H1 (cell line): ENCODE results near the gene TCEA2. TPM values are rescaled to one million over a fixed set of nuclear protein-coding genes. Genes with fewer than 3 reads are reported as not detected.

ENCODE experiments used
- CTCF ChIA-PET: fragments of 300-600 bp; sonication (Branson Sonifier 250); formaldehyde crosslinking; loops from one replicate; lab custom pipeline; 2021; ENCODE audit not compliant: partially characterized antibody; lab: Charles Lee
- POLR2A ChIA-PET: fragments of 300-600 bp; sonication (Branson Sonifier 250); formaldehyde crosslinking; loops from one replicate; lab custom pipeline; 2021; ENCODE audit warnings: inconsistent platforms; ENCODE audit not compliant: partially characterized antibody; lab: Charles Lee
- DNase-seq, 2 experiments: peaks; one replicate each; pipeline versions ENCODE4 v3.0.0 to v3.0.0-alpha.2; 2010 to 2022; ENCODE audit warnings: low spot score in 2 of 2, low read depth in 1 of 2, mixed read lengths in 1 of 2
- FAIRE-seq: peaks from 2 replicates; lab custom pipeline; 2011; peaks lifted over from hg19 to GRCh38; lab: Jason Lieb, UNC
- H2AFZ ChIP-seq: 2 replicates; pipeline ENCODE4 v1.8.1; 2012; ENCODE audit warnings: low read length, inconsistent platforms
- H2AK5ac ChIP-seq: 2 replicates; pipeline ENCODE4 v1.6.1; 2013; ENCODE audit warnings: low read depth, low read length
- H2BK120ac ChIP-seq: replicated peaks from 2 replicates; pipeline ENCODE3; 2013; ENCODE audit warnings: low read depth, low read length, inconsistent platforms
- H2BK12ac ChIP-seq: 2 replicates; pipeline ENCODE4 v1.6.1; 2013; ENCODE audit warnings: low read depth, low read length
- H2BK15ac ChIP-seq: 2 replicates; pipeline ENCODE4 v1.6.1; 2013; ENCODE audit warnings: low read length
- H2BK20ac ChIP-seq: 2 replicates; pipeline ENCODE4 v1.6.1; 2013; ENCODE audit warnings: low read length
- H2BK5ac ChIP-seq: 2 replicates; pipeline ENCODE4 v1.6.1; 2013; ENCODE audit warnings: low read depth, low read length
- H3K14ac ChIP-seq: 2 replicates; pipeline ENCODE4 v1.6.1; 2013; ENCODE audit warnings: inconsistent platforms; ENCODE audit not compliant: insufficient read length
- H3K18ac ChIP-seq: 2 replicates; pipeline ENCODE4 v1.6.1; 2013; ENCODE audit warnings: low read length; ENCODE audit errors: extremely low read depth
- H3K23ac ChIP-seq: 2 replicates; pipeline ENCODE4 v1.6.1; 2013; ENCODE audit warnings: inconsistent platforms; ENCODE audit not compliant: insufficient read length
- H3K23me2 ChIP-seq: 2 replicates; pipeline ENCODE4 v1.6.1; 2013; ENCODE audit warnings: low read depth, low read length
- H3K27ac ChIP-seq: 2 replicates; pipeline ENCODE4 v1.6.1; 2011; ENCODE audit warnings: low read depth, low read length, inconsistent platforms
- H3K27me3 ChIP-seq, 4 experiments: replicated peaks in 1 of 4; 1 replicate in 1 of 4; 2 replicates in 3 of 4; pipeline versions ENCODE4 v1.6.1 to v1.8.1; 2011 to 2013; ENCODE audit warnings: low read length in 3 of 4, mild to moderate bottlenecking in 3 of 4, inconsistent platforms in 2 of 4, mixed read lengths in 2 of 4, moderate library complexity in 1 of 4; ENCODE audit not compliant: control insufficient read depth in 3 of 4, insufficient read depth in 3 of 4; ENCODE audit errors: extremely low read depth in 1 of 4
- H3K36me3 ChIP-seq, 4 experiments: 2 replicates each; pipeline versions ENCODE4 v1.6.1 to v1.8.1; 2011 to 2013; ENCODE audit warnings: mild to moderate bottlenecking in 4 of 4, low read length in 3 of 4, moderate library complexity in 2 of 4, control low read depth in 1 of 4, inconsistent platforms in 1 of 4; ENCODE audit not compliant: insufficient read depth in 4 of 4, control insufficient read depth in 2 of 4
- H3K4ac ChIP-seq: replicated peaks from 2 replicates; pipeline ENCODE3; 2013; ENCODE audit warnings: low read length, low read depth, mixed read lengths, inconsistent platforms; ENCODE audit not compliant: insufficient read length
- H3K4me1 ChIP-seq, 4 experiments: replicated peaks in 1 of 4; 1 replicate in 1 of 4; 2 replicates in 3 of 4; pipeline versions ENCODE4 v1.6.1 to v1.8.1; 2011 to 2013; ENCODE audit warnings: low read length in 3 of 4, inconsistent platforms in 2 of 4, mixed read lengths in 1 of 4; ENCODE audit not compliant: insufficient read depth in 4 of 4, control insufficient read depth in 3 of 4
- H3K4me2 ChIP-seq, 2 experiments: 2 replicates each; pipeline versions ENCODE4 v1.6.1 to v1.8.1; 2011 to 2013; ENCODE audit warnings: low read depth in 2 of 2, low read length in 2 of 2, control low read depth in 1 of 2, inconsistent platforms in 1 of 2, mild to moderate bottlenecking in 1 of 2; ENCODE audit not compliant: insufficient read depth in 1 of 2
- H3K4me3 ChIP-seq, 4 experiments: fragments of 200-600, 300-600 bp in 1 of 4; sonication (generic), shearing (Covaris generic), sonication (Bioruptor Twin) in 1 of 4; 2 replicates each; pipeline versions ENCODE4 v1.5.1 to v1.8.1; 2011 to 2016; ENCODE audit warnings: low read length in 4 of 4, low read depth in 3 of 4, control low read depth in 2 of 4, inconsistent platforms in 2 of 4, mild to moderate bottlenecking in 2 of 4, mixed read lengths in 1 of 4, moderate library complexity in 1 of 4; ENCODE audit not compliant: insufficient read depth in 2 of 4; ENCODE audit errors: extremely low read depth in 1 of 4
- H3K56ac ChIP-seq: replicated peaks from 2 replicates; pipeline ENCODE3; 2013; ENCODE audit warnings: low read depth, mild to moderate bottlenecking, mixed read lengths, low read length, inconsistent platforms; ENCODE audit not compliant: insufficient read length
- H3K79me1 ChIP-seq: 2 replicates; pipeline ENCODE4 v1.6.1; 2013; ENCODE audit warnings: low read depth, low read length, control low read depth
- H3K79me2 ChIP-seq, 2 experiments: 2 replicates each; pipeline versions ENCODE4 v1.6.1 to v1.8.1; 2012 to 2013; ENCODE audit warnings: low read length in 2 of 2, mild to moderate bottlenecking in 2 of 2, inconsistent platforms in 1 of 2; ENCODE audit not compliant: insufficient read depth in 2 of 2, control insufficient read depth in 1 of 2
- H3K9ac ChIP-seq, 4 experiments: replicated peaks in 1 of 4; 1 replicate in 1 of 4; 2 replicates in 3 of 4; pipeline versions ENCODE4 v1.6.1 to v1.8.1; 2011 to 2013; ENCODE audit warnings: low read depth in 3 of 4, low read length in 3 of 4, control low read depth in 2 of 4, mild to moderate bottlenecking in 2 of 4, moderate library complexity in 2 of 4, inconsistent platforms in 1 of 4; ENCODE audit errors: extremely low read depth in 1 of 4
- H3K9me3 ChIP-seq, 2 experiments: 2 replicates each; pipeline versions ENCODE4 v1.6.1 to v1.8.1; 2012 to 2013; ENCODE audit warnings: mild to moderate bottlenecking in 2 of 2, moderate library complexity in 2 of 2, control low read depth in 1 of 2, inconsistent platforms in 1 of 2, low read depth in 1 of 2, low read length in 1 of 2, mixed read lengths in 1 of 2; ENCODE audit not compliant: insufficient read depth in 2 of 2
- H4K20me1 ChIP-seq, 2 experiments: replicated peaks in 1 of 2; 2 replicates each; pipeline versions ENCODE3 to v1.8.1; 2011 to 2013; ENCODE audit warnings: inconsistent platforms in 2 of 2, low read length in 2 of 2, mild to moderate bottlenecking in 1 of 2; ENCODE audit not compliant: insufficient read depth in 2 of 2, control insufficient read depth in 1 of 2
- H4K5ac ChIP-seq: 2 replicates; pipeline ENCODE4 v1.6.1; 2013; ENCODE audit warnings: low read length, low read depth, mixed read lengths, inconsistent platforms; ENCODE audit not compliant: insufficient read length
- H4K8ac ChIP-seq: 2 replicates; pipeline ENCODE4 v1.8.0; 2013; ENCODE audit warnings: mild to moderate bottlenecking, moderate library complexity, low read length, inconsistent platforms; ENCODE audit not compliant: insufficient read depth; ENCODE audit errors: extremely low read depth
- H4K91ac ChIP-seq: replicated peaks from 2 replicates; pipeline ENCODE3; 2013; ENCODE audit warnings: low read length, mixed read lengths, inconsistent platforms; ENCODE audit not compliant: insufficient read length
- MAX ChIP-seq: IDR thresholded peaks from 2 replicates; pipeline ENCODE4 v1.6.1; 2012; ENCODE audit warnings: inconsistent platforms
- WGBS, 2 experiments: shearing (Covaris generic) in 1 of 2; methylation state at CpG; one replicate each; pipeline versions ENCODE4 v1.1.6 to v1.1.7; 2013 to 2015; ENCODE audit warnings: low lambda C conversion rate in 2 of 2, mixed read lengths in 2 of 2, inconsistent platforms in 1 of 2, low coverage in 1 of 2, missing lambda C conversion rate in 1 of 2; ENCODE audit not compliant: insufficient replicate concordance in 2 of 2, insufficient coverage in 1 of 2, insufficient read length in 1 of 2; ENCODE audit errors: extremely low coverage in 1 of 2, missing lambda C conversion rate in 1 of 2; 5-methylcytosine and 5-hydroxymethylcytosine counted together
- polyA plus RNA-seq, 7 experiments: library from polyadenylated mRNA; depleted of rRNA in 3 of 7; stranded (reverse) in 5 of 7; unstranded in 2 of 7; fragments of >200 nt in 5 of 7; fragments of 200-250 nt in 2 of 7; gene quantifications; 1 replicate in 5 of 7; 2 replicates in 1 of 7; 4 replicates in 1 of 7; pipeline versions ENCODE4 v1.2.1 to v1.2.3, GENCODE V29; 2011 to 2013; ENCODE audit warnings: missing spikeins in 2 of 7, mixed read lengths in 2 of 7
- total RNA-seq: library from RNA; stranded (reverse); fragmentation: NEBNext Ultra II Directional; extraction: Animal tissue kit (Norgen Biotek cat#: 25700); gene quantifications from 2 replicates; pipeline ENCODE4 v1.2.1, GENCODE V29; 2021

TCEA2 gene
- total and polyA plus RNA-seq, 2 of the 8 experiments (the other 6 are each of a cell fraction or from before 2014, with no cell fraction given), result 41.4 to 42.3 TPM

GRCh38 chr20:64095927-64096326 is 32.9 kb downstream of the TCEA2 start:
- Histone ChIP-seq H3K27ac (no peak overlapping the region), H3K4me2 (no peak overlapping the region), H2AK5ac (no peak overlapping the region), H4K8ac (no peak overlapping the region), H3K23ac (no peak overlapping the region), H3K9ac (no peak overlapping the region), H3K18ac (no peak overlapping the region), H4K5ac (no peak overlapping the region), H2BK15ac (no peak overlapping the region), H3K27me3 (peaks cover 0 to 6% (median 3%) of the 10 kb centered on the region in 4 experiments; a peak in 5 of 7 replicates), H2BK5ac (no peak overlapping the region), H3K23me2 (peaks cover 5% of the 10 kb centered on the region; the same call in 1 of the 2 replicates), H3K4me1 (peaks cover 0 to 7% (median 2%) of the 10 kb centered on the region in 4 experiments; a peak in 3 of 7 replicates), H3K4me3 (no peak overlapping the region), H3K36me3 (no peaks in the 10 kb centered on the region), H2AFZ (no peak overlapping the region), H4K20me1 (peaks cover 0 to 2% of the 10 kb centered on the region in 2 experiments), H2BK12ac (no peak overlapping the region), H3K4ac (no peak overlapping the region), H2BK20ac (no peak overlapping the region), H3K9me3 (no peaks in the 10 kb centered on the region), H3K79me2 (no peaks in the 10 kb centered on the region), H3K79me1 (no peaks in the 10 kb centered on the region), H4K91ac (no peak overlapping the region), H2BK120ac (no peak overlapping the region), H3K14ac (no peak overlapping the region), H3K56ac (no peak overlapping the region)
- ChIA-PET CTCF (no interaction called here), POLR2A (interaction anchor here (0.6 kb wide), 1 partner anchor 816 kb away, joined by 3 read pairs; no protein-coding TSS in a partner anchor)
- TF ChIP-seq MAX, result no peak
- DNase-seq, result no peak
- 90% methylated on average over 11 of the region's 11 CpGs; no CpG with 5 or more reads in 1 of the 2 experiments for WGBS, 2 experiments
- FAIRE-seq, result no peak
